RWPE2 (cell line): ENCODE results near the gene ANGEL2.
"Not testable (repeated sequence)": the region's sequence is repeated elsewhere in the genome, so short reads cannot be mapped to it uniquely, and the experiment has no call there.

ENCODE experiments used
- ATAC-seq: fragments of 200-7000 bp; cut with Tn5 transposase; 3 replicates; pipeline ENCODE4 v1.9.1; 2021; ENCODE audit warnings: low read depth
- DNase-seq: peaks from one replicate; pipeline ENCODE4 v3.0.0-alpha.2; 2020; ENCODE audit warnings: low spot score
- H3K27ac ChIP-seq: fragments of 450-650 bp; 2 replicates; pipeline ENCODE4 v1.5.1; 2017; ENCODE audit warnings: mild to moderate bottlenecking; ENCODE audit not compliant: poor library complexity, severe bottlenecking
- H3K27me3 ChIP-seq: fragments of 250-450 bp; sonication (Bioruptor Pico); 2 replicates; pipeline ENCODE4 v1.5.1; 2021; ENCODE audit warnings: mild to moderate bottlenecking, moderate library complexity; ENCODE audit not compliant: insufficient read depth, poor library complexity, severe bottlenecking
- H3K36me3 ChIP-seq: fragments of 250-450 bp; sonication (Bioruptor Pico); 2 replicates; pipeline ENCODE4 v1.5.1; 2020; ENCODE audit warnings: low read depth, mild to moderate bottlenecking, moderate library complexity
- H3K4me1 ChIP-seq: fragments of 250-450 bp; sonication (Bioruptor Pico); 2 replicates; pipeline ENCODE4 v1.5.1; 2021; ENCODE audit warnings: mild to moderate bottlenecking, moderate library complexity; ENCODE audit not compliant: insufficient read depth, poor library complexity, severe bottlenecking
- H3K4me3 ChIP-seq: fragments of 250-450 bp; sonication (Bioruptor Pico); 2 replicates; pipeline ENCODE4 v1.5.1; 2021; ENCODE audit warnings: mild to moderate bottlenecking, moderate library complexity; ENCODE audit not compliant: severe bottlenecking
- H3K9me3 ChIP-seq: fragments of 250-450 bp; sonication (Bioruptor Pico); 2 replicates; pipeline ENCODE4 v1.5.1; 2021; ENCODE audit warnings: mild to moderate bottlenecking, moderate library complexity; ENCODE audit not compliant: severe bottlenecking
- TF ChIP-seq, protein P1 (sequence below): fragments of 450-650 bp; IDR thresholded peaks from one replicate; pipeline ENCODE4 v1.5.1; 2017; ENCODE audit warnings: mild to moderate bottlenecking, moderate library complexity; ENCODE audit not compliant: poor library complexity, severe bottlenecking

Gene ANGEL2

DNA sequence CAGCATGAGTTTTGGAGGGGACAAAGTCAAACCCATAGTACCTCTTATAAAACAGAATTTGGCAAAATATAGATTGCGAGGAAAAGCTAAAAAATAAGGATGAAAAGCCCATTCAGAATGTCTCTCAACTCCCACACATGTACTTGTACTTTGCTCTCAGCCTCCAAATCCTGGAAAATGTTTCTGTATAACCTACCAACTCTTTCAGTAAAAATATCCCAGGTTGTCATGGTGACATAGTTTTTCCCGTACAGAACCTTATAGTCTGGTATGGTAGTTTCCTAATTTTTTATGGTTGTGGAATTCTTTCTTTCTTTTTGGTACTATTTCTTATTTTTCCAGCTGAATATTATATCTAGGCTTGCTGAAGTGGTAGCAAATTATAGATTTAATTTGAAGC is 19.9 kb upstream of the ANGEL2 start:
- Histone ChIP-seq H3K4me3 (no peak overlapping the region), H3K36me3 (no peaks in the 10 kb centered on the region), H3K27ac (no peak overlapping the region), H3K4me1 (no peaks in the 10 kb centered on the region), H3K9me3 (no peaks in the 10 kb centered on the region), H3K27me3 (no peaks in the 10 kb centered on the region)
- ATAC-seq = no peak
- no peak for DNase-seq
- TF ChIP-seq, protein P1, sequence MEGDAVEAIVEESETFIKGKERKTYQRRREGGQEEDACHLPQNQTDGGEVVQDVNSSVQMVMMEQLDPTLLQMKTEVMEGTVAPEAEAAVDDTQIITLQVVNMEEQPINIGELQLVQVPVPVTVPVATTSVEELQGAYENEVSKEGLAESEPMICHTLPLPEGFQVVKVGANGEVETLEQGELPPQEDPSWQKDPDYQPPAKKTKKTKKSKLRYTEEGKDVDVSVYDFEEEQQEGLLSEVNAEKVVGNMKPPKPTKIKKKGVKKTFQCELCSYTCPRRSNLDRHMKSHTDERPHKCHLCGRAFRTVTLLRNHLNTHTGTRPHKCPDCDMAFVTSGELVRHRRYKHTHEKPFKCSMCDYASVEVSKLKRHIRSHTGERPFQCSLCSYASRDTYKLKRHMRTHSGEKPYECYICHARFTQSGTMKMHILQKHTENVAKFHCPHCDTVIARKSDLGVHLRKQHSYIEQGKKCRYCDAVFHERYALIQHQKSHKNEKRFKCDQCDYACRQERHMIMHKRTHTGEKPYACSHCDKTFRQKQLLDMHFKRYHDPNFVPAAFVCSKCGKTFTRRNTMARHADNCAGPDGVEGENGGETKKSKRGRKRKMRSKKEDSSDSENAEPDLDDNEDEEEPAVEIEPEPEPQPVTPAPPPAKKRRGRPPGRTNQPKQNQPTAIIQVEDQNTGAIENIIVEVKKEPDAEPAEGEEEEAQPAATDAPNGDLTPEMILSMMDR = no peak

DNA sequence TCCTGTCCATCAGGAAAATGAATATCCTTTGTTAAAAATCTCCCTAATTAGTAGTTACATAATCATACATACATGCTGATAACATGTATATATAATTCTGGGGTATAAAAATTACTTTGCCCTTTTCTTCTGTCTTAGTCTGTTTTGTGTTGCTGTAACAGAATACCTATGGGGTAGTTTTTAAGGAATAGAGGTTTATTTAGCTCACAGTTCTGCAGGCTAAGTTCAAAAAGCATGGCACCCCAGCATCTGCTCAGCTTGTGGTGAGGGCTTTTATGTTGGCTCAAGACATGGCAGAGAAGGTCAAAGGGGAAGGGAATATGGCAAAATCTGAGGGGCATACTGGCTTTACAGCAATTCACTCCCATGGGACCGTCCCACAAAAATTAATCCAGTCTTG is 19.0 kb upstream of the ANGEL2 start:
- DNase-seq (no peak), ATAC-seq (no peak)
- TF ChIP-seq, protein P1 = no peak
- Histone ChIP-seq H3K9me3 (no peaks in the 10 kb centered on the region), H3K36me3 (no peaks in the 10 kb centered on the region), H3K4me1 (no peaks in the 10 kb centered on the region), H3K4me3 (no peak overlapping the region), H3K27ac (no peak overlapping the region), H3K27me3 (no peaks in the 10 kb centered on the region)

DNA sequence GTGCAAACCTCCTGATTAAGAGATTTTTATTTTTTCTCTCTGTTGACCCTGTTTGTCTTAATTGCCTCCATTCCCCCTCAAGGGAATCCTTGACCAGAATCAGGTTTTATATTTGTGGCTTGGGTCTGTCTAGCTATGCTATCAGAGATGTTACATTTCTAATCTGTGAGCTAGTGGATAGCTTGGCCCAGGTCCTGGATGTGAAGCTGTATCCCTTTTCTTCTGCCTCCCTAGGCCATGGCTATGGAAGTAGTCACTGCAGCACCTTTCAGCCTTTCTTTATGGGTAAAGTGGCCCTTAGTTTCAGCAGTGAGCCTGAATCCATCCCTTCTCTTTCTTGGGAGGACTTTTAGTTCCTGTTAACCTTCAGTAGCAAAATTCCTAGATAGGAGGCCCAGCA is 17.0 kb upstream of the ANGEL2 start:
- H3K27ac ChIP-seq = no peak overlapping the region
- no peaks in the 10 kb centered on the region for H3K4me1 ChIP-seq
- DNase-seq (no peak), ATAC-seq (no peak)
- no peaks in the 10 kb centered on the region for H3K27me3 ChIP-seq
- no peaks in the 10 kb centered on the region for H3K36me3 ChIP-seq
- TF ChIP-seq, protein P1 = no peak
- no peaks in the 10 kb centered on the region for H3K9me3 ChIP-seq
- H3K4me3 ChIP-seq = no peak overlapping the region

DNA sequence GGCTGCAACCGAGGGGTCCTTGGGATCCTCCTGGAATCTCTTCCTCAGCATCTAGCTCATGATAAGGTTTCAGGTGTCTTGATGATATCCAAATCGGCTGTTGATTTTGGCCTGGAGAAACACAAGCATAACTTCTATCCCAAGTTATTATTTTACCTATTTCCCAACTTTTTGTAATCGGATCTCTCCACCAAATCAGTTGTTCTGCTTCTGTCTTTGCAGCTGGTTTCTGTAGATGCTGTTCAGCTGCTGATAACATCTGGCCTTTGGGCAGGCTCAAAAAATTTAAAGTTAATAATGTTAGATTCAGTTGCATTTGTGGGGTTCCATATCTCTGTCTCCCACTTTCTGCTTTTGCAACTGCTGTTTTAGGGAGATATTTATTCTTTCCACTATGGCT is 11.4 kb upstream of the ANGEL2 start:
- not testable (repeated sequence) for DNase-seq, H3K27me3 ChIP-seq, H3K36me3 ChIP-seq, H3K27ac ChIP-seq, ATAC-seq, H3K9me3 ChIP-seq, H3K4me3 ChIP-seq, H3K4me1 ChIP-seq

DNA sequence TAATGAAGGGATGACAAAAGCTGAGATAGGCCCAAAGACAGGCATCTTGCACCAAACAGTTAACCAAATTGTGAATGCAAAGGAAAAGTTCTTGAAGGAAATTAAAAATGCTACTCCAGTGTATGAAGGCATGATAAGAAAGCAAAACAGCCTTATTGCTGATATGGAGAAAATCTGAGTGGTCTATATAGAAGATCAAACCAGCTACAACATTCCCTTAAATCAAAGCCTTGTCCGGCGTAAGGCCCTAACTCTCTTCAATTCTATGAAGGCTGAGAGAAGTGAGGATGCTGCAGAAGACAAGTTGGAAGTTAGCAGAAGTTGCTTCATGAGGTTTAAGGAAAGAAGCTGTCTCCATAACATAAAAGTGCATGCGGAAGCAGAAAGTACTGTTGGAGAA is 4.3 kb upstream of the ANGEL2 start:
- Histone ChIP-seq H3K27ac (no peak overlapping the region), H3K36me3 (no peaks in the 10 kb centered on the region), H3K27me3 (no peaks in the 10 kb centered on the region), H3K4me1 (no peaks in the 10 kb centered on the region), H3K9me3 (no peaks in the 10 kb centered on the region), H3K4me3 (no peak overlapping the region)
- TF ChIP-seq, protein P1 = no peak
- no peak for ATAC-seq
- no peak for DNase-seq
